ENCODE measurements around the gene HAUS1. TPM values are rescaled to one million over a fixed set of nuclear protein-coding genes. Genes with fewer than 3 reads are reported as not detected.
A peak's percentile ranks its signal among the peaks of the same experiment; 100 is the strongest.

The HAUS1 gene
- total RNA-seq, 1 experiment from 2014 or later, result 58.7 TPM

DNA sequence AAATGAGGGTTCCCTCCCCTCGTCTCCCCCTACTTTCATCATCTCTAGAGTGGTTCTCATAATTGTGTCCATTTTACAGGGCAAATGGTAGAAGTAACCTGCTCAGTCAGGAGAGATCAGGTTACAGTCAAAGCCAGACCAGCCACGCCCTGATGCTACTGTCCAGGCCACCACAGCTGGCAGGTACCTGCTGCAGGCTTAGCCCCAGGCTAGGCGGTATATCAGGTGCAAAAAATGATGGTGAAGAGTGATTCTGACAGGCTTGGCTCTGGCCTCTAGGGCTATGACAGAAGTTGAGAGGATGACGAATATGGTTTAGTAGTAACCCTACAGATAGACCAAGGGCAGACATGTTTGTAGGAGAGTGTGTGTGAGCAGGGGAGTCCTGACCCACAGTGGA, 67.1 kb downstream of the HAUS1 start:
- H3K4me1 Mint-ChIP-seq, result peaks cover 31% of the 10 kb centered on the region
- TF ChIP-seq CBFB (CRISPR knock-in tag; IDR thresholded peaks at IDR 0.05; ENCODE audit: low read depth), result no peak
- TF ChIP-seq, protein P1, sequence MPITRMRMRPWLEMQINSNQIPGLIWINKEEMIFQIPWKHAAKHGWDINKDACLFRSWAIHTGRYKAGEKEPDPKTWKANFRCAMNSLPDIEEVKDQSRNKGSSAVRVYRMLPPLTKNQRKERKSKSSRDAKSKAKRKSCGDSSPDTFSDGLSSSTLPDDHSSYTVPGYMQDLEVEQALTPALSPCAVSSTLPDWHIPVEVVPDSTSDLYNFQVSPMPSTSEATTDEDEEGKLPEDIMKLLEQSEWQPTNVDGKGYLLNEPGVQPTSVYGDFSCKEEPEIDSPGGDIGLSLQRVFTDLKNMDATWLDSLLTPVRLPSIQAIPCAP (CRISPR knock-in tag; IDR thresholded peaks at IDR 0.05), result no peak
- CTCF ChIA-PET, result interaction anchor here (3.7 kb wide), 1 partner anchor 23 kb away, joined by 37 read pairs; no protein-coding TSS in a partner anchor
- H3K9me3 Mint-ChIP-seq, result no peaks in the 10 kb centered on the region; the same call in 1 of the 2 replicates
- no peak overlapping the region for H3K4me3 Mint-ChIP-seq
- no peak for ATAC-seq
- DNase-seq (ENCODE audit: low spot score), result no peak
- no peak overlapping the region for H3K27ac Mint-ChIP-seq
- POLR2A ChIA-PET, result no interaction called here
- no peaks in the 10 kb centered on the region; the same call in 1 of the 2 replicates for H3K27me3 Mint-ChIP-seq (ENCODE audit: low read depth)
- H3K36me3 Mint-ChIP-seq, result no peaks in the 10 kb centered on the region

DNA sequence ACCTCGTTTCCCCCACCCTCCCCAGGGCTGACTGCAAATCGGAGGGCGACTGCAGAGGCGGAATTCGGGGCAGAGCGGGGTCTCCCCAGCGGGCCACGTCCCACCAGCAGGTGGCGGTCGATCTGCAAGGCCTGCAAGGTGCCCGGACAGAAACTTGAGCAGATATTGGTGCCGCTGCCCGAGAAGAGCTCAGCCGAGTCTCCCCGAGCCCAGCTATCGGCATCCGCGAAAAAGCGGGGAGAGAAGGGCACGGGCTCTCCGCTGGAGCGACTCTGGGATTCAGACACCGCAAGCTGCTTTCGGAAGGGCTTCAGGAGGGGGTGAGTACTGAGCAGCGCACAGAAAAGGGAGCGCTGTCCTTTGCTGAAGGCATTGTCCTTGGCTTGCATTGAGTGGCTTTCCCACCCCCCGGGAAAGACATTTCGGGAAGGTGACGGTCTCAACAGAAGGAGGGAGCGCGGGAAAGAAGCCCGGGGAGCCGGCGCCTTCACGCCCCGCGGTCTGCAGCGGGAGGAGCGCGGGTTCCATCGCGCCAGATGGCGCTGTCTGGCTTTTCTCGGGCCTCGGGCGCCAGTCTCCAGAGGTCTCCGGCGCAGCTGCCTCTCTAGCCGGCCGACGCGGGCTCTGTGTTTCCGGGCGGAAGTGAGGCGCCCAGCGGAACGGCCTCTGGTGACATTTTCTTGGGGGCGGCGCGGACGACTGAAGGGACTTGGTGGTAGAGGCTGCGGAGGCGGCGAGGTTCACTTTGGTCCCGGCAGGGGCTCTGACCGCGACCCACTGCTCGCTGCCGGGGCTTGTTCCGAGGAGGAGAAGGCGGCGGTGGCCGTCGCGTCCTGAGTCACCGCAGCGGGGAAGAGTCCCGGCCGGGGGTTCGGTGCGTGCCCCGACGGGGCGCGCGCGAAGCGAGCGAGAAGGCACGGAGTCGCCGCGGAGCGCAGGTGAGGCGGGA, 69.5 kb downstream of the HAUS1 start:
- POLR2A ChIA-PET, result interaction anchor here (0.6 to 1.7 kb wide), 5 partner anchors 21 to 484 kb away, joined by 5 read pairs; no protein-coding TSS in a partner anchor
- H3K9me3 Mint-ChIP-seq, result no peaks in the 10 kb centered on the region
- CTCF ChIA-PET, result interaction anchor here (0.6 to 3.7 kb wide), 72 partner anchors 9 to 484 kb away, joined by 3 to 61 read pairs (median 5); no protein-coding TSS in a partner anchor
- H3K36me3 Mint-ChIP-seq, result 0 out of 2 replicates have a peak, but pooled peaks cover 3% of the 10 kb centered on the region
- H3K27me3 Mint-ChIP-seq (ENCODE audit: low read depth), result no peaks in the 10 kb centered on the region
- H3K4me1 Mint-ChIP-seq, result peaks cover 15% of the 10 kb centered on the region
- peak overlapping the region; percentile 98 for H3K4me3 Mint-ChIP-seq
- ATAC-seq (peak; percentile 85), DNase-seq (ENCODE audit: low spot score) (peak; percentile 97)
- peak overlapping the region; percentile 98 for H3K27ac Mint-ChIP-seq
- no peak for TF ChIP-seq ZNF423 (CRISPR knock-in tag; IDR thresholded peaks at IDR 0.05)
- TF ChIP-seq, protein P2, sequence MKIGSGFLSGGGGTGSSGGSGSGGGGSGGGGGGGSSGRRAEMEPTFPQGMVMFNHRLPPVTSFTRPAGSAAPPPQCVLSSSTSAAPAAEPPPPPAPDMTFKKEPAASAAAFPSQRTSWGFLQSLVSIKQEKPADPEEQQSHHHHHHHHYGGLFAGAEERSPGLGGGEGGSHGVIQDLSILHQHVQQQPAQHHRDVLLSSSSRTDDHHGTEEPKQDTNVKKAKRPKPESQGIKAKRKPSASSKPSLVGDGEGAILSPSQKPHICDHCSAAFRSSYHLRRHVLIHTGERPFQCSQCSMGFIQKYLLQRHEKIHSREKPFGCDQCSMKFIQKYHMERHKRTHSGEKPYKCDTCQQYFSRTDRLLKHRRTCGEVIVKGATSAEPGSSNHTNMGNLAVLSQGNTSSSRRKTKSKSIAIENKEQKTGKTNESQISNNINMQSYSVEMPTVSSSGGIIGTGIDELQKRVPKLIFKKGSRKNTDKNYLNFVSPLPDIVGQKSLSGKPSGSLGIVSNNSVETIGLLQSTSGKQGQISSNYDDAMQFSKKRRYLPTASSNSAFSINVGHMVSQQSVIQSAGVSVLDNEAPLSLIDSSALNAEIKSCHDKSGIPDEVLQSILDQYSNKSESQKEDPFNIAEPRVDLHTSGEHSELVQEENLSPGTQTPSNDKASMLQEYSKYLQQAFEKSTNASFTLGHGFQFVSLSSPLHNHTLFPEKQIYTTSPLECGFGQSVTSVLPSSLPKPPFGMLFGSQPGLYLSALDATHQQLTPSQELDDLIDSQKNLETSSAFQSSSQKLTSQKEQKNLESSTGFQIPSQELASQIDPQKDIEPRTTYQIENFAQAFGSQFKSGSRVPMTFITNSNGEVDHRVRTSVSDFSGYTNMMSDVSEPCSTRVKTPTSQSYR (CRISPR knock-in tag; IDR thresholded peaks at IDR 0.05), result no peak
- TF ChIP-seq FOXJ3 (CRISPR knock-in tag; IDR thresholded peaks at IDR 0.05; ENCODE audit: borderline replicate concordance), result no peak
- TF ChIP-seq ZBTB21 (CRISPR knock-in tag; IDR thresholded peaks at IDR 0.05; ENCODE audit: borderline replicate concordance), result no peak; the same call in 1 of the 2 replicates
- TF ChIP-seq JUN (CRISPR knock-in tag; IDR thresholded peaks at IDR 0.05), result no peak
- TF ChIP-seq, protein P3, sequence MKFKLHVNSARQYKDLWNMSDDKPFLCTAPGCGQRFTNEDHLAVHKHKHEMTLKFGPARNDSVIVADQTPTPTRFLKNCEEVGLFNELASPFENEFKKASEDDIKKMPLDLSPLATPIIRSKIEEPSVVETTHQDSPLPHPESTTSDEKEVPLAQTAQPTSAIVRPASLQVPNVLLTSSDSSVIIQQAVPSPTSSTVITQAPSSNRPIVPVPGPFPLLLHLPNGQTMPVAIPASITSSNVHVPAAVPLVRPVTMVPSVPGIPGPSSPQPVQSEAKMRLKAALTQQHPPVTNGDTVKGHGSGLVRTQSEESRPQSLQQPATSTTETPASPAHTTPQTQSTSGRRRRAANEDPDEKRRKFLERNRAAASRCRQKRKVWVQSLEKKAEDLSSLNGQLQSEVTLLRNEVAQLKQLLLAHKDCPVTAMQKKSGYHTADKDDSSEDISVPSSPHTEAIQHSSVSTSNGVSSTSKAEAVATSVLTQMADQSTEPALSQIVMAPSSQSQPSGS (CRISPR knock-in tag; IDR thresholded peaks at IDR 0.05; ENCODE audit: borderline replicate concordance, low read depth), result no peak
- TF ChIP-seq, protein P4, sequence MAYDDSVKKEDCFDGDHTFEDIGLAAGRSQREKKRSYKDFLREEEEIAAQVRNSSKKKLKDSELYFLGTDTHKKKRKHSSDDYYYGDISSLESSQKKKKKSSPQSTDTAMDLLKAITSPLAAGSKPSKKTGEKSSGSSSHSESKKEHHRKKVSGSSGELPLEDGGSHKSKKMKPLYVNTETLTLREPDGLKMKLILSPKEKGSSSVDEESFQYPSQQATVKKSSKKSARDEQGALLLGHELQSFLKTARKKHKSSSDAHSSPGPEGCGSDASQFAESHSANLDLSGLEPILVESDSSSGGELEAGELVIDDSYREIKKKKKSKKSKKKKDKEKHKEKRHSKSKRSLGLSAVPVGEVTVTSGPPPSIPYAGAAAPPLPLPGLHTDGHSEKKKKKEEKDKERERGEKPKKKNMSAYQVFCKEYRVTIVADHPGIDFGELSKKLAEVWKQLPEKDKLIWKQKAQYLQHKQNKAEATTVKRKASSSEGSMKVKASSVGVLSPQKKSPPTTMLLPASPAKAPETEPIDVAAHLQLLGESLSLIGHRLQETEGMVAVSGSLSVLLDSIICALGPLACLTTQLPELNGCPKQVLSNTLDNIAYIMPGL (CRISPR knock-in tag; IDR thresholded peaks at IDR 0.05), result peak; percentile 97
- peak; percentile 66 for TF ChIP-seq KAT7 (CRISPR knock-in tag; IDR thresholded peaks at IDR 0.05; ENCODE audit: borderline replicate concordance)
- TF ChIP-seq, protein P5, sequence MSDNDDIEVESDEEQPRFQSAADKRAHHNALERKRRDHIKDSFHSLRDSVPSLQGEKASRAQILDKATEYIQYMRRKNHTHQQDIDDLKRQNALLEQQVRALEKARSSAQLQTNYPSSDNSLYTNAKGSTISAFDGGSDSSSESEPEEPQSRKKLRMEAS (CRISPR knock-in tag; IDR thresholded peaks at IDR 0.05), result peak; percentile 73
- TF ChIP-seq, protein P6, sequence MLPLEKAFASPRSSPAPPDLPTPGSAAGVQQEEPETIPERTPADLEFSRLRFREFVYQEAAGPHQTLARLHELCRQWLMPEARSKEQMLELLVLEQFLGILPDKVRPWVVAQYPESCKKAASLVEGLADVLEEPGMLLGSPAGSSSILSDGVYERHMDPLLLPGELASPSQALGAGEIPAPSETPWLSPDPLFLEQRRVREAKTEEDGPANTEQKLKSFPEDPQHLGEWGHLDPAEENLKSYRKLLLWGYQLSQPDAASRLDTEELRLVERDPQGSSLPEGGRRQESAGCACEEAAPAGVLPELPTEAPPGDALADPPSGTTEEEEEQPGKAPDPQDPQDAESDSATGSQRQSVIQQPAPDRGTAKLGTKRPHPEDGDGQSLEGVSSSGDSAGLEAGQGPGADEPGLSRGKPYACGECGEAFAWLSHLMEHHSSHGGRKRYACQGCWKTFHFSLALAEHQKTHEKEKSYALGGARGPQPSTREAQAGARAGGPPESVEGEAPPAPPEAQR (CRISPR knock-in tag; IDR thresholded peaks at IDR 0.05), result no peak
- TF ChIP-seq, protein P7, sequence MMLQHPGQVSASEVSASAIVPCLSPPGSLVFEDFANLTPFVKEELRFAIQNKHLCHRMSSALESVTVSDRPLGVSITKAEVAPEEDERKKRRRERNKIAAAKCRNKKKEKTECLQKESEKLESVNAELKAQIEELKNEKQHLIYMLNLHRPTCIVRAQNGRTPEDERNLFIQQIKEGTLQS (CRISPR knock-in tag; conservative IDR thresholded peaks at IDR 0.05), result no peak
- TF ChIP-seq TCF7 (CRISPR knock-in tag; IDR thresholded peaks at IDR 0.05; ENCODE audit: low read depth), result 0 out of 2 replicates have a peak, but pooled peaks have one; percentile 48
- TF ChIP-seq, protein P8, sequence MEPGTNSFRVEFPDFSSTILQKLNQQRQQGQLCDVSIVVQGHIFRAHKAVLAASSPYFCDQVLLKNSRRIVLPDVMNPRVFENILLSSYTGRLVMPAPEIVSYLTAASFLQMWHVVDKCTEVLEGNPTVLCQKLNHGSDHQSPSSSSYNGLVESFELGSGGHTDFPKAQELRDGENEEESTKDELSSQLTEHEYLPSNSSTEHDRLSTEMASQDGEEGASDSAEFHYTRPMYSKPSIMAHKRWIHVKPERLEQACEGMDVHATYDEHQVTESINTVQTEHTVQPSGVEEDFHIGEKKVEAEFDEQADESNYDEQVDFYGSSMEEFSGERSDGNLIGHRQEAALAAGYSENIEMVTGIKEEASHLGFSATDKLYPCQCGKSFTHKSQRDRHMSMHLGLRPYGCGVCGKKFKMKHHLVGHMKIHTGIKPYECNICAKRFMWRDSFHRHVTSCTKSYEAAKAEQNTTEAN (CRISPR knock-in tag; IDR thresholded peaks at IDR 0.05), result peak; percentile 40
- no peak for TF ChIP-seq PRRX2 (CRISPR knock-in tag; IDR thresholded peaks at IDR 0.05)
- no peak for TF ChIP-seq CBFB (CRISPR knock-in tag; IDR thresholded peaks at IDR 0.05; ENCODE audit: low read depth)
- TF ChIP-seq, protein P9, sequence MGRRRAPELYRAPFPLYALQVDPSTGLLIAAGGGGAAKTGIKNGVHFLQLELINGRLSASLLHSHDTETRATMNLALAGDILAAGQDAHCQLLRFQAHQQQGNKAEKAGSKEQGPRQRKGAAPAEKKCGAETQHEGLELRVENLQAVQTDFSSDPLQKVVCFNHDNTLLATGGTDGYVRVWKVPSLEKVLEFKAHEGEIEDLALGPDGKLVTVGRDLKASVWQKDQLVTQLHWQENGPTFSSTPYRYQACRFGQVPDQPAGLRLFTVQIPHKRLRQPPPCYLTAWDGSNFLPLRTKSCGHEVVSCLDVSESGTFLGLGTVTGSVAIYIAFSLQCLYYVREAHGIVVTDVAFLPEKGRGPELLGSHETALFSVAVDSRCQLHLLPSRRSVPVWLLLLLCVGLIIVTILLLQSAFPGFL (CRISPR knock-in tag; IDR thresholded peaks at IDR 0.05; ENCODE audit: borderline replicate concordance), result no peak
- no peak for TF ChIP-seq RELA (CRISPR knock-in tag; IDR thresholded peaks at IDR 0.05; ENCODE audit: borderline replicate concordance)

Measured in WTC11 (cell line).